ENCODE measurements around the gene PI4KA.

PI4KA gene

GRCh38 chr22:20777420-20778177 lies 81.0 kb downstream of the PI4KA start:
- ChIA-PET POLR2A (no interaction called here), CTCF (interaction anchor here (0.6 to 1.6 kb wide), 8 partner anchors 10 to 213 kb away, joined by 3 to 5 read pairs (median 3); no protein-coding TSS in a partner anchor)
- peak; percentile 67 for DNase-seq (ENCODE audit: low read depth, low spot score)
- TF ChIP-seq CTCF (IDR thresholded peaks at IDR 0.05; ENCODE audit: insufficient read depth, low read length, missing control alignments) = no peak
- no peak overlapping the region for H3K4me3 ChIP-seq (ENCODE audit: low read depth, low read length)

GRCh38 chr22:20776624-20777405 lies 81.8 kb downstream of the PI4KA start:
- TF ChIP-seq CTCF (IDR thresholded peaks at IDR 0.05; ENCODE audit: insufficient read depth, low read length, missing control alignments) = no peak
- ChIA-PET CTCF (interaction anchor here (1.0 to 1.6 kb wide), 4 partner anchors 10 to 33 kb away, joined by 3 to 5 read pairs (median 4); no protein-coding TSS in a partner anchor), POLR2A (interaction anchor here (0.6 kb wide), 1 partner anchor 13 kb away, joined by 3 read pairs; no protein-coding TSS in a partner anchor)
- H3K4me3 ChIP-seq (ENCODE audit: low read depth, low read length) = no peak overlapping the region
- no peak for DNase-seq (ENCODE audit: low read depth, low spot score)

- DNase-seq (ENCODE audit: low read depth, low spot score) = no peak
- POLR2A ChIA-PET = no interaction called here
- CTCF ChIA-PET = interaction anchor here (0.8 to 1.5 kb wide), 2 partner anchors 9 to 33 kb away, joined by 3 to 8 read pairs; no protein-coding TSS in a partner anchor
- no peak overlapping the region for H3K4me3 ChIP-seq (ENCODE audit: low read depth, low read length)
- TF ChIP-seq CTCF (IDR thresholded peaks at IDR 0.05; ENCODE audit: insufficient read depth, low read length, missing control alignments) = no peak
Measured at GRCh38 chr22:20775342-20775895, 83.2 kb downstream of the PI4KA start.

- no peak overlapping the region for H3K4me3 ChIP-seq (ENCODE audit: low read depth, low read length)
- TF ChIP-seq CTCF (IDR thresholded peaks at IDR 0.05; ENCODE audit: insufficient read depth, low read length, missing control alignments) = no peak
- CTCF ChIA-PET = interaction anchor here (1.5 kb wide), 1 partner anchor 9 kb away, joined by 8 read pairs; no protein-coding TSS in a partner anchor
- no peak for DNase-seq (ENCODE audit: low read depth, low spot score)
- POLR2A ChIA-PET = no interaction called here
Measured at GRCh38 chr22:20774882-20775281, 83.7 kb downstream of the PI4KA start.

- POLR2A ChIA-PET = no interaction called here
- CTCF ChIA-PET = interaction anchor here (1.1 to 3.7 kb wide), 2 partner anchors 10 to 15 kb away, joined by 3 to 35 read pairs; no protein-coding TSS in a partner anchor
- no peak within 1 kb of the TSS for H3K4me3 ChIP-seq (ENCODE audit: low read depth, low read length)
- no peak for DNase-seq (ENCODE audit: low read depth, low spot score)
- no peak for TF ChIP-seq CTCF (IDR thresholded peaks at IDR 0.05; ENCODE audit: insufficient read depth, low read length, missing control alignments)
Measured at GRCh38 chr22:20773793-20774212, 84.8 kb downstream of the PI4KA start, which contains the start of gene SERPIND1. Gene SERPIND1 (plus strand): TSS chr22:20774113. CDS start chr22:20779313, 5,200 bp downstream.
